ENCODE results near the gene ATP5F1E. TPM values are rescaled to one million over a fixed set of nuclear protein-coding genes. Genes with fewer than 3 reads are reported as not detected.
A peak's percentile ranks its signal among the peaks of the same experiment; 100 is the strongest.

ATP5F1E gene
- total and polyA plus RNA-seq, 2 of the 4 experiments (the other 2 are of a cell fraction) = 3.8 to 34.5 TPM

- Histone ChIP-seq H2BK15ac (ENCODE audit: low read depth, low read length) (no peak overlapping the region), H2AK5ac (ENCODE audit: low read depth, low read length) (no peak overlapping the region), H3K36me3 (ENCODE audit: control insufficient read depth, insufficient read depth, low read length) (peaks cover 31% of the 10 kb centered on the region), H2BK120ac (ENCODE audit: low read depth, low read length) (no peak overlapping the region), H3K4ac (ENCODE audit: low read depth, low read length) (no peak overlapping the region), H3K23ac (ENCODE audit: low read depth, low read length) (no peak overlapping the region), H3K9ac (ENCODE audit: low read depth, low read length) (no peak overlapping the region), H3K27ac (ENCODE audit: insufficient read depth, low read length) (no peak overlapping the region), H3K79me1 (ENCODE audit: low read depth in 1 of 2, low read length in 2 of 2) (peaks cover 6 to 56% of the 10 kb centered on the region in 2 experiments; a peak in 3 of 4 replicates), H3K56ac (ENCODE audit: extremely low read depth, insufficient read depth, low read length) (no peak overlapping the region), H3K27me3 (ENCODE audit: control insufficient read depth, insufficient read depth, low read length) (no peaks in the 10 kb centered on the region), H2BK20ac (ENCODE audit: low read depth, low read length) (no peak overlapping the region), H4K91ac (ENCODE audit: insufficient read depth, low read depth, low read length) (no peak overlapping the region), H3K18ac (ENCODE audit: low read depth, low read length) (no peak overlapping the region), H3K9me1 (ENCODE audit: insufficient read depth, low read length) (peaks cover 14% of the 10 kb centered on the region), H3K4me3 (ENCODE audit: insufficient read depth, low read depth, low read length) (no peak overlapping the region), H3K9me3 (ENCODE audit: control insufficient read depth, insufficient read depth, low read length) (no peaks in the 10 kb centered on the region), H3K14ac (replicated peaks; ENCODE audit: low read depth, low read length) (no peak overlapping the region), H2AFZ (replicated peaks; ENCODE audit: low read length, poor library complexity) (peak overlapping the region; percentile 37), H2BK5ac (ENCODE audit: low read depth, low read length, poor library complexity, severe bottlenecking) (no peak overlapping the region), H3K4me1 (ENCODE audit: control insufficient read depth, insufficient read depth, low read length) (peaks cover 4% of the 10 kb centered on the region; the same call in 1 of the 2 replicates), H4K5ac (ENCODE audit: low read depth, low read length) (no peak overlapping the region), H4K8ac (ENCODE audit: low read depth in 2 of 2, low read length in 2 of 2) (no peak overlapping the region; a peak in 1 of 4 replicates), H4K20me1 (ENCODE audit: insufficient read depth, low read length) (peaks cover 38% of the 10 kb centered on the region), H2AK9ac (replicated peaks; ENCODE audit: low read depth, low read length, poor library complexity) (no peak overlapping the region), H3K4me2 (ENCODE audit: low read depth, low read length) (no peak overlapping the region)
- TF ChIP-seq, protein P1, sequence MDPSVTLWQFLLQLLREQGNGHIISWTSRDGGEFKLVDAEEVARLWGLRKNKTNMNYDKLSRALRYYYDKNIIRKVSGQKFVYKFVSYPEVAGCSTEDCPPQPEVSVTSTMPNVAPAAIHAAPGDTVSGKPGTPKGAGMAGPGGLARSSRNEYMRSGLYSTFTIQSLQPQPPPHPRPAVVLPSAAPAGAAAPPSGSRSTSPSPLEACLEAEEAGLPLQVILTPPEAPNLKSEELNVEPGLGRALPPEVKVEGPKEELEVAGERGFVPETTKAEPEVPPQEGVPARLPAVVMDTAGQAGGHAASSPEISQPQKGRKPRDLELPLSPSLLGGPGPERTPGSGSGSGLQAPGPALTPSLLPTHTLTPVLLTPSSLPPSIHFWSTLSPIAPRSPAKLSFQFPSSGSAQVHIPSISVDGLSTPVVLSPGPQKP (IDR thresholded peaks at IDR 0.05; ENCODE audit: borderline replicate concordance, low read depth, low read length) = no peak
- TF ChIP-seq, protein P2, sequence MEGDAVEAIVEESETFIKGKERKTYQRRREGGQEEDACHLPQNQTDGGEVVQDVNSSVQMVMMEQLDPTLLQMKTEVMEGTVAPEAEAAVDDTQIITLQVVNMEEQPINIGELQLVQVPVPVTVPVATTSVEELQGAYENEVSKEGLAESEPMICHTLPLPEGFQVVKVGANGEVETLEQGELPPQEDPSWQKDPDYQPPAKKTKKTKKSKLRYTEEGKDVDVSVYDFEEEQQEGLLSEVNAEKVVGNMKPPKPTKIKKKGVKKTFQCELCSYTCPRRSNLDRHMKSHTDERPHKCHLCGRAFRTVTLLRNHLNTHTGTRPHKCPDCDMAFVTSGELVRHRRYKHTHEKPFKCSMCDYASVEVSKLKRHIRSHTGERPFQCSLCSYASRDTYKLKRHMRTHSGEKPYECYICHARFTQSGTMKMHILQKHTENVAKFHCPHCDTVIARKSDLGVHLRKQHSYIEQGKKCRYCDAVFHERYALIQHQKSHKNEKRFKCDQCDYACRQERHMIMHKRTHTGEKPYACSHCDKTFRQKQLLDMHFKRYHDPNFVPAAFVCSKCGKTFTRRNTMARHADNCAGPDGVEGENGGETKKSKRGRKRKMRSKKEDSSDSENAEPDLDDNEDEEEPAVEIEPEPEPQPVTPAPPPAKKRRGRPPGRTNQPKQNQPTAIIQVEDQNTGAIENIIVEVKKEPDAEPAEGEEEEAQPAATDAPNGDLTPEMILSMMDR (conservative IDR thresholded peaks at IDR 0.05; ENCODE audit: low read depth, low read length) = no peak
- TF ChIP-seq FOS (IDR thresholded peaks at IDR 0.05; ENCODE audit: low read depth, low read length) (no peak), RAD21 (IDR thresholded peaks at IDR 0.05; ENCODE audit: low read length) (no peak)
- DNase-seq = no peak
- dilution Hi-C loops (cut with HindIII; ENCODE audit: low sequenced_read_pairs, unreplicated experiment) = no loop called here
- ATAC-seq (ENCODE audit: low read depth) = no peak
- no TSS peak for BruUV-seq (replicated peaks)
- intact Hi-C loops (cut with micrococcal nuclease) = no loop called here
- in situ Hi-C loops (cut with MboI; ENCODE audit: low sequenced_read_pairs) = loop anchor here (10.0 kb wide), 1 partner anchor 118 kb away; no protein-coding TSS in a partner anchor
- ChIA-PET CTCF (no interaction called here), POLR2A (ENCODE audit: unreplicated experiment) (no interaction called here)
- WGBS, 2 experiments (ENCODE audit: extremely low coverage in 2 of 2, insufficient read length in 1 of 2) = 100% methylated on average over 9 of the region's 15 CpGs; no CpG with 5 or more reads in 1 of the 2 experiments
Observed at GRCh38 chr20:59022754-59023153, 9.4 kb downstream of the ATP5F1E start.
